HG02678 (cell line): ENCODE measurements around the gene ALOX5.

Experiments
- ATAC-seq: cut with Tn5 transposase; IDR thresholded peaks from one replicate; pipeline ENCODE4 v1.9.1; 2021; ENCODE audit warnings: mild to moderate bottlenecking, moderate library complexity; ENCODE audit not compliant: unreplicated experiment

The ALOX5 gene

DNA sequence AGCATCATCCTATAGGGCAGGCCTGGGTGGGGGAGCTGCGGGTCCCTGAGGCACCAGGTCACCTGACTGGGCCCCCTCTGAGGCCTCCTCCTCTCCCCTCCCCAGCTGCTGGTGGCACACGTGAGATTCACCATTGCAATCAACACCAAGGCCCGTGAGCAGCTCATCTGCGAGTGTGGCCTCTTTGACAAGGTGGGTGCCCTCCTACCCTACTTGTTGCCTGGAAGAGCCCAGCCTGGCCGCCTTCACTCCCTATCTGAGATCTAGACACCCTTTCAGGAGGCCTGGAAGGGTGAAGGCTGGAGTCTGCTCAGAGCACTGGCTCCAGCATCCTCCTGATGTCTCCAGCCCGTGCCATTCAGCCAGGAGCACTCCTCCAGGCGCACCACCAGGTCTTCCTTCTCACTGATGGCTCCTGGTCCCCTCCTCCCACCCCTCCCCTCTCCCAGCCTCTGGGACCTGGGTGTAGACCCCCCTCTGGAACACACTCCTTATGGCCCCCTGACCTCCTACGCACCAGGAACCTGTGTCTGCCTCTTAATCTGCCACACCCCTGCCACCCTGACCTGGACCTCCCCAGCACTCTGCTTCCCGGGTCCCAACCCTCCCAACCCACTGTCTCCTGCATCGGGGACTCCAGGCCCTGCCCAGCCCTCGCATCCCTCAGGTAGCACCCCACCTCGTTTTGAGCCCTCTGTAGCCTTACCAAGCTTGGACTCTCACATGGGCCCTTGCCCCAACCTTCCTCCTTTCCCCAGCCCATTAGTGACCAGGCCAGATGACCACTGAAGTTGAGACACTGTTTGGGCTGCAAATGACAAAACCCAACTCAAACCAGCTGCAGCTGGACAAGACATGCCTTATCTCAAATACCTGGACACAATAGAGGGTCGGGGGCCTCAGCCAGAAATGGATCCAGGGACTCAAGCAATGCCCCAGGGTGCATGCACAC lies 67.5 kb downstream of the ALOX5 start:
- no peak for ATAC-seq

DNA sequence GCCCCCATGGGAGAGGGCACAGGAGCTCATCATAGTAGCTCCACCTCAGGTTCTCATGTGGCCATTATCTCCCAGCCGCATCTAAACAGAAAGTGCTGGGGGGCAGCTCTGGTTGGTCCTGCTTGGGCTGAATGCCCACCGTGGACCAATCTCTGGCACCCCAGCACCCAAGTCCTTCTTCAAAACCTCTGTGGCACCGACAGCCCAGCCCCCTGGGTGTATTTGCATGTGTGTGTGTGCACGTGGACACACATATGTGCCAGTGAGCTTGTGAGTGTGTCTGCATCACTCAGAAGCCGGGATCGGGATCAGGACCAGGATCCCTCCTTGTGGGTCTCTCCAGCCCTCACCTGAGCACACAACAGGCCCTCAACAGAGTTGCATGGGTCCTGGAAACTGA lies 68.2 kb downstream of the ALOX5 start:
- ATAC-seq: no peak

DNA sequence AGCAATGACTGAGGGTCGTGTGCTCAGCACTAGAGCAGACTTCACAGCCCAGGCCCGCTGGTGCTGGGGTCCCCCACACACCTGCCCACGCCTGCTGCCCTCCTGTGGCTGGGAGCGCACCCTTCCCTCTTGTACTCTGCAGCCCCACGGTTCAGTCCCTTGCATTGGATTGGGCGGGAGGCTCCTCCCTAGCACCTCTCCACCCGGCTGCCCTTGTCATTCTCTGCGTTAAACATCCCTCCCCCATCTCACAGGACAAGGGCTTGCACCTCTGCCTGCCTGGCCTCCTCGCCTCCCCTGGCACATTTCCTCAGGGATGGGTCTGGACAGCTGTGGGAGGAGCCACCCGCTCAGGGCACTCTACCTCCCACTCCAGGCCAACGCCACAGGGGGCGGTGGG lies 68.6 kb downstream of the ALOX5 start:
- ATAC-seq: no peak

DNA sequence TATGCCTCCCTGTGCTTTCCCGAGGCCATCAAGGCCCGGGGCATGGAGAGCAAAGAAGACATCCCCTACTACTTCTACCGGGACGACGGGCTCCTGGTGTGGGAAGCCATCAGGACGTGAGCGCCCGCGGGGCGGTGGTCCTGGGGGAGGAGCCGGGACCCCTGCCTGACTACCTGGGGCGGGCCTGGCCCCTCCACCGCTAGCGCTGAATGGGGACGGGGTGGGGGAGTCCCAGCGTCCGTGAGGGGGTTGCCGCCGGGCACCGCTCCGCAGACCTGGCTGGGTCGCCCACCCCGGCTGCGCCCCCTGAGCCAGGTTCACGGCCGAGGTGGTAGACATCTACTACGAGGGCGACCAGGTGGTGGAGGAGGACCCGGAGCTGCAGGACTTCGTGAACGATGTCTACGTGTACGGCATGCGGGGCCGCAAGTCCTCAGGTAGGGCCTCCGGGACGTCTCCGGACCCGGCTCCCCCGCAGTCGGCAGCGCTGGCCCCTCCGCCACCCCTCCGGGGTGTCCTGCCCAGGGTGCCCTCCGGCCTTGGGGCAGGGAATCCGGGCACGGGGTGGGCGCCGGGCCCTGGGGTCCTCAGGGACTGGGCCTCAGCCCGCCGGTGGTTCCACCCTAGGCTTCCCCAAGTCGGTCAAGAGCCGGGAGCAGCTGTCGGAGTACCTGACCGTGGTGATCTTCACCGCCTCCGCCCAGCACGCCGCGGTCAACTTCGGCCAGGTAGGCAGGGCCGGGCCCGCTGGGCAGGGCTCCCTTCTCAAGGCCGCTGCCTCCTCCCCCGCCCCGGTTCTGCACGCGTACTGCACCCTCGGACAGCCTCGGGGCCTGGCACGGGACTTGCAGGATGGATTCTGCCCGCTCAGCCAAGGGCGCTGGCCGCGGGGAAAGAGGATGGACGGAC lies 69.3 kb downstream of the ALOX5 start:
- no peak for ATAC-seq

DNA sequence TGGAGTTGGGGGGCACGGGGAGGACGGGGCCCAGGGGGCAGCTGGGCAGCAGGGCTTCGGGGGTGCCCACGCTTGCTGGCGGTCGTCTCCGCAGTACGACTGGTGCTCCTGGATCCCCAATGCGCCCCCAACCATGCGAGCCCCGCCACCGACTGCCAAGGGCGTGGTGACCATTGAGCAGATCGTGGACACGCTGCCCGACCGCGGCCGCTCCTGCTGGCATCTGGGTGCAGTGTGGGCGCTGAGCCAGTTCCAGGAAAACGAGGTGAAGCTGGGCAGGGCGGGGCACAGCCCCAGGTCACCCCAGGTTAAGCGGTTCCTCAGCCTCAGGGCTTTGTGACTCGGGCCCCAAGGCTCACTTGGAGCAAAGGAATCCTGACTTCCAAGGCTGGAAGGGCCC lies 70.0 kb downstream of the ALOX5 start:
- ATAC-seq: no peak

DNA sequence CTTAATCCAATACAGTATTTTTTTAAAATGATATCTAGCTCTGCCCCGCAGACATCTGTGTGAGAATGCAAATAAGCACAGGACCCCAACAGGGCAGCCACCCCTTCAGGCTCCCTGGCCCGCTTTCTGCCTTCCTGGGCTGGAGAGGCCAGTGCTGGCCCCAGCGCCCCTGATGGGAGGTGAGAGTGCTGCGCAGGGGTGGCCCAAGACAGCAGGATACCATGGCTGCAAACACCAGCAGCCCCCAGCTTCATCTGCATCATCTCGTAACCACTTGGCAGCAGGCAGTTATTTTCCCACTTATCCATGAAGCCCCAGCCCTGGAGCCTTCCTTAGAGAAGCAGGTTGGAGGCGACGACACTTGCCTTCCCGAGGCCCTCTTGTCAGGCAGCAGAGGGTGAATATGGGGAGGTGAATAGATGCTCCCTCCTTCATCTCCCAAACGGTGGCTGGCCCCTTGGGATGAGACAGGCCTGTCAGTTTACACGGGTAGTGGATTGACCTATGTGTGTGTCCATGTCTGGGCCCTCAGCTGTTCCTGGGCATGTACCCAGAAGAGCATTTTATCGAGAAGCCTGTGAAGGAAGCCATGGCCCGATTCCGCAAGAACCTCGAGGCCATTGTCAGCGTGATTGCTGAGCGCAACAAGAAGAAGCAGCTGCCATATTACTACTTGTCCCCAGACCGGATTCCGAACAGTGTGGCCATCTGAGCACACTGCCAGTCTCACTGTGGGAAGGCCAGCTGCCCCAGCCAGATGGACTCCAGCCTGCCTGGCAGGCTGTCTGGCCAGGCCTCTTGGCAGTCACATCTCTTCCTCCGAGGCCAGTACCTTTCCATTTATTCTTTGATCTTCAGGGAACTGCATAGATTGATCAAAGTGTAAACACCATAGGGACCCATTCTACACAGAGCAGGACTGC lies 71.2 kb downstream of the ALOX5 start:
- no peak for ATAC-seq

DNA sequence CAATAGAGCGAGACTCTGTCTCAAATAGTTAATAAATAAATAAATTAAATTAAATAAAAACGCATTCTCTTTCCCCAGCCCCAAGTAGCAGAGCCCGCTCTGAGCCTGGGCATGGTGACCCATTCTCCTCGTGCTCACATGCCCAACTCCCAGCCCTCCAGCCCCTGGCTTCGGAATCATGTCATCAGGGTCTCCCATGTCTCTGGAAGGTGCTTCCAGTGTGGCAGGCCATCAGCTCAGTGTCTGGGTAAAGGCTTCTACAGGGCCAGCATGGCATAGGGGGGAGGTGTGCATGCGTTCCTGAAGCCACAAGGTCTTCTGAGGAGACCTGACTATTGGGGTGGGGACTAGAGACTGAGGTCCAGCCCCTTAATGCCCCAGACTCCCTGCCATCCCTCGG lies 72.8 kb downstream of the ALOX5 start:
- ATAC-seq: no peak

DNA sequence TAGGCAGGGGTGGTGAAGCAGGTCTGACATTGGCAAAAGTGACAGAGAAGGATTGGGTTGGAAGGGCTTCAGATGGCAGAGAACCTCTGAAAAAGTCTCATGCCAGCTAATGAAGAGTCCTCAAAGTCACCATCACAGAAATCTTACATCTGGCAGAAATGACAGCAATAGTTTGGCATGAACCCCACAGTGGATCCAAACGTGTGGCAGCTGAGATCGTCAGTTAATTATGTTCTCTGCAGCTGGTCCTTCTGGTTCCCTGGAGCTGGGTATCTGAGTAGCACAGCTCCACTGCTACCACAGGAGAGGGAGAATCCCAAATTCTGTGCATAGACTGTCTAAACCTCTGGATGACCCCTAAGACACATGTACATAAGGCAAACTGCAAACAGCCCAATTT lies 73.4 kb downstream of the ALOX5 start:
- no peak for ATAC-seq

DNA sequence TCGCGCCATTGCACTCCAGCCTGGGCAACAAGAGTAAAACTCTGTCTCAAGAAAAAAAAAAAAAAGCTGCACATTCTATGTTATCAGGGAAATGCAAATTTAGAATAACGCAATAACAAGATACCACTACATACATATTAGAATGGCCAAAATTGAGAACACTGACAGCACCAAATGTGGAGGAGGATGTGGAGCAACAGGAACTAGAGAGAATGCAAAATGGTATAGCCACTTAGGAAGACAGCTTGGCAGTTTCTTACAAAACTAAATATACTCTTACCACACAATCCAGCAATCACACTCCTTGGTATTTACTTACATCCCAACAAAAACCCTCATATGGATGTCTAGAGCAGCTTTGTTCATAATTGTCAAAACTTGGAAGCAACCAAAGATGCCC lies 76.8 kb downstream of the ALOX5 start:
- no peak for ATAC-seq

DNA sequence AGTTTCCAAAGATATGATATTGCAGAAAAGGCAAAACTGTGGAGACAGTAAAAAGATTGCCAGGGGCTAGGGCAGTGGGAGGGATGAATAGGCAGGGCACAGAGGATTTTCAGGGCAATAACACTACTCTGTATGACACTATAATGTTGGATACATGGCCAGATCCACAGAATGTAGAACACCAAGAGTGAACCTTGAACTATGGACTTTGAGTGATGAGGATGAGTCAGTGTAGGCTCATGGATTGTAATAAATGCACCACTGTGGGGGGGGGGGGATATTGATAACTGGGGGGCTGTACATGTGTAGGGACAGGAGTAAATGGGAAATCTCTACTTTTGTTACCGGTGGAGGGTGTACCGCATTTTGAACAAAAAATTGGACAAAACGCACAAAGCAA lies 77.4 kb downstream of the ALOX5 start:
- no peak for ATAC-seq

DNA sequence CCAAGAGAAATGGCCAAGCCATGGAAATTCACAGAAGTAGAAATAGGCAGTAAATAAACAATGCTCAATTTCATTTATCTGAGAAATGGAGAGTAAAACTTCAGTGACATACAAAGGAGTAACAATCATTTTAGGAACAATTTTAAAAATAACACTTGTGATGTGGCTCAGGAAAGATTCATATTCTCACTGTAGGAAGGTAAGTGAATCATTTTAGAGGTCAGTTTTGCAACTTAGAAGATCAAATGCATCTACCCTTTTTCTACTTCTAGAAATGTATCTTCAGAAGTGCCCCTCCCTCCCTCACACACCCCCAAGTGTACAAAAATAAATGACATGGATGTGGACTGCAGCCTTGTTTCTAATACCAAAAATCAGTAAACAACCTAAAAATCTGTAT lies 78.3 kb downstream of the ALOX5 start:
- no peak for ATAC-seq

DNA sequence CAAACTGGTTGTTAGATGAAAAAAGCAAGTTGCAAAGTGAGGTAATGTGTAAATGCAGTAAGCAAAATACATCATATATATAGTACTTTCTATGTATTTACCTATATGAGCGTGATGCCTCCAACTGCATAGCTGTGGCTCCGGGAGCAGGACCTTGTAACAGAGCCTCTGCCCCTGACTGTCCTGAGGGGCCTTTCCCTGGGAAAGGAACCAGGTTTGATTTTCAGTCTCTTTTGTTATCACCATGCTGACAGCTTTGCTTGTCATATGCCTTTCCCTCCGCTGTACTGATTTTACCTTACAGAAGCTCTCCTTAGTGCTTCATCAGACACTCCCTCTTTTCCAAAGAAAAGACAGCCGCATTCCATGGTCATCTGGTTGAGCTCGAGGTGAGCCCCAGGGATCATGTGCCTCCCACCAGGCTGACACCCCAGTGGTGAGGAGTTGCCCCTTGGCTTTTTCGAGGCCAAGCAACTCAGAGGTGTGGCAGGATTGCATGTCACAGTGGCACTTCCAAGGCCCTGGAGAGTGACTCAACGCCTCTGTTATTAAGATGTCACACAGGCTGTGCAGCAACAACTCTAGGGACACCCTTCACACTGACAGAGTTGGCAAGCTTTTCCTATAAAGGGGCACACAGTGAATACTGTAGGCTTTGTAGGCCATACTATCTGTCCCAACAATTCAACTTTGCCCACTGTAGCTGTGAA lies 78.9 kb downstream of the ALOX5 start:
- ATAC-seq: peak; percentile 20

DNA sequence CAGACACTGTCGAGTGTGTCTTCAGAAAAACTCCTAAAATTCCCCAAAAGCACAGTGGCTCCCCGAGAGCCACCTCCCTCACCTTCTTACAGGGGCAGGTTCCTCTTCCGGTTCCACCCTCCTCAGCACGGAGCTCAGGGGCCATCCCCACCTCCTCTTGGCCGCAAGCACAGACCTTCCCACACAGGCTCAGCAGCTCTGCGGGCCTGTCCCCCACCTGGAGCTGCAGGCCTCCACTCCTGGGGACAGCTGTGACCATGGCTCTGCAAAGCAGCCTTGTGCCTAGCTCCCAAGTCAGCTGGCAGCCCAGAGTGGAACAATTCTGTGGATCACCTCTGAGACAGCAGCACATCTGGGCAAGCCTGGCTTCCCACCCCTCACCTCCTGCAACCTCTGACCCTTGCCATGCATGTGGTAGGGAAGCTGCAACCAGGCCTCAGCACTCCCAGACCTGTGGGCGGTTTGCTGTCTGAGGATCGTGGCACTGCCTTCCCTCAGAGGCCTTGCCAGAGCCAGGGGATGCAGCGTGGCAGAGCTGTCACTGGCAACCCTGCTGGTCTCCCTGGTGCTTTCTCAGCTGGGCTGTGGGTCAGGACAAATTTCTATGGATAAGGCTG lies 79.7 kb downstream of the ALOX5 start:
- peak; percentile 51 for ATAC-seq

DNA sequence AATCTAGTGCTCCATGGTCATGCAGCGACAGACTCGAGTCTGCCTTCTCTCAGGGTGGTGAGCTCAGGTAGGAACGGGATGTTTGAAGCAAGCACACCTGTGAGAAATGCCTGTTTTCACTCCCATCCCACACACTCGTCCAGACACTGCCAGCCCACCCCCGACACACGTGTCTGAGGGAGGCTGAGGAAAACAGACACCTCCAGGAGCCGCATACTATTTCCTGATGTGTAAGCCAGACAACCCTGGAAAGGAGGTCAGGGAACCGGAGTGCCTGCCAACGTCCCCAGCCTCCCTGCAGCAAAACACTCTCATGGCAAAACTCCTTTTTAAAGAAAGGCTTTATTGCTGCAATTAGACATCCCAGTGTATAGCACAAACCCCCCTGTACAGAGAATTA lies 80.2 kb downstream of the ALOX5 start:
- no peak for ATAC-seq

DNA sequence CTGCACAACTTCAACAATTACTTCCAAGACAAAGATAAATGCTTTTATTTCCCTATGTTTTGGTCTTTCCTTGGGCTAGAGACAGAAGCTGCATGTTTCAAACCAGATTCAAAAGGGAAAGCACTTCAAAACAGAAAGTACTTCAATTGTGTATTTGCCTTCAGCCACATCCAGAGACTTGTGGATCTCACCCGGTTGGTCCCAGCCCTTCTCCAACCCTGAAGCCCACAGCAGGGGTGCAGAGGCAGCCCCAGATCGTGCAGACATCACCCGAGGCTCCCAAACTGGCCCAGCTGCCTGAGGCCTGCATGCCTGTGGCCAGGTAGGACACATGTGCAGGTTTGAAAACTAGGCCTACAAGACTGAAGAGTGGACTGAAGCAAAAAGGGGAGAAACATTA lies 80.8 kb downstream of the ALOX5 start:
- peak; percentile 48 for ATAC-seq

DNA sequence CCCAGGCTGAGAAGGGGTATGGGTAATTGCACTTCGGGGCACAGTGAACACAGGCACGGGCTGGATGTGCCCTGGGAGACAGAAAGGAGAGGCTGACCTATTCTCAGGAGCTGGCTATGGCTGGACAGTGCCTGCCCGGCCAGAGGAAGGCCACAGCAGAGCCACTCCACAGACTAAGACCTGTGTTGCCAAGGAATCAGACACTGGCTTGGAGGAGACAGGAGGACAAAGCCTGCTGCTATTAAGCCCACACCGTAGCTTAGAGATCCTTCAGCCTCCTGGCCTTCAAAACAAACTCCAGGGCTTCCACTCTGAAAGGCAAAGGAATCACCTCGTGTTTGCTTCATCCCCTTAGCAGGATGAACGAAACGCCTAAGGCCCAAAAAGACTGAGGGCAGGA lies 82.2 kb downstream of the ALOX5 start:
- no peak for ATAC-seq

DNA sequence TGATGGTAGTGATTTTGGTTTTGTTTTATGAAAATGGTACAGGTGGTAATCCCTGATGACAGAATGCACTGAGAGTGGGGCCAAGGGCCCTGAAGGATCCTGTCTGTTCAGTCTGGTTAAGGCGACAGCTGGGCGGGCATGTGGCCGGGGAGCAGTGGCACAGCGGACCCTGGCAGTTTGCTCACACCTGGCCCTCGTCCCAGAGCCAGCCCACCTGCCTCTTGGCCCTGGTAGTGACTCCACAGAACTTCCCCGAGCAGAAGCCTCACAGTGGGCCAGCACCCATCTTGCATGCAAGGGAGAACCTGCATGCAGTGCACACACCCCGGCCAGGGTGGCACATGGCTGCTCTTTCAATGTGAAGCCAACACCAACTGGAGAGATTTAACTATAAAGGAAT lies 82.8 kb downstream of the ALOX5 start:
- no peak for ATAC-seq

DNA sequence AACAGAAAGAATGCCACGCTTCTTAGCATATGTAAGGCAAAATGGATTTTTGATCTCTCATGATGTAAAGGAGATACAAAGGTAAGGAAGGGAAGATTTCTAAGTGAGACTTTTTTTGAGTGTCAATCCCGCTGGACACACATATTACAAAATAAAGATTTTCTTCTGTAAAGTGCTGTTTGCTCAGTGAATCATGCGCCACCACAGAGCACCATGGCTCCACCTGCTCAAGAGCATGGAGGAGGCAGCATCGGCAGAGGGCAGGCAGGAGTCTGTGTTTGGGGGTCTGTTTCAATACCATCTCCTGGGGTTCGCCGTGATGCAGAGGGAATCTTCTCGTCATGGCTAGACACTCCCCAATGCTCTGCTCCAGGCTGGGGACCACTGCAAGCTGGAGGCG lies 83.5 kb downstream of the ALOX5 start:
- ATAC-seq: no peak

DNA sequence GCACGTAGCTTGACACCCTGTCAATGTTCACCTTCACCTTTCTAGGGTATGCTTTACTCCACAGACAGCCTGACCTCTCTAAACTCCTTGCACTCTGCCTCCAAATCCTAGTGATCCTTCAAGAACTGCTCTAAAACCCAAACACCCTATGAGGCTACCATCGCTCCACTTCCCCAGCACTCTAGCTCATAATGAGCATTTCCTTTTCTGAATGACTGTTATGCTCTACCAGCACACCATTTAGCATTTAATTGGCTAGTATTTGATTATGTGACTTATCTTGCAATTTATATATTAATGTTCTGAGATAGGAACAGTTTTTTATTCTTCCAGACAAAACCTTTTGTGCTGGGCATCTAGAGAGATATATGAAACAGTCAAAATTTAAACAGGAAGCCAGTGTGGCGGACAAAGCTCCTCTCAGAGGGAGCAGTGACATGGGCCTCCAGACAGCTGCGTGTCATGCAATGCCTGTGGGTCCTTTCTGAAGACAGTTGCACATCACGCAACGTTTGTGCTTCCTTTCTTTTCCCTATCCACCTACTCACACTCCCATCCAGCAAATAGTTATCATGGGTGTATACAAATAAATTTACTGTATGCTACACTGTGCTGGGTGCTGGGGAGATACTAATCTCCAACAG lies 86.3 kb downstream of the ALOX5 start:
- peak; percentile 49 for ATAC-seq
